Transverse colon (tissue), 4 donors: ENCODE results near the gene LRRC49. TPM values are rescaled to one million over a fixed set of nuclear protein-coding genes. Genes with fewer than 3 reads are reported as not detected.
"Not testable (repeated sequence)": the region's sequence is repeated elsewhere in the genome, so short reads cannot be mapped to it uniquely, and the experiment has no call there.

Experiments used
- DNase-seq: peaks from one replicate; pipeline ENCODE4 v3.0.0-alpha.2; 2019
- H3K27ac ChIP-seq, 4 donors: fragments of 200-600 bp; sonication (generic); 2 replicates each; pipeline ENCODE4 v1.5.1; 2016 to 2018; ENCODE audit warnings: inconsistent platforms in 4 of 4
- H3K27me3 ChIP-seq: fragments of 200-600 bp; sonication (generic); 2 replicates; pipeline ENCODE4 v1.5.1; 2017; ENCODE audit warnings: inconsistent platforms
- H3K36me3 ChIP-seq, 4 donors: fragments of 200-600 bp; sonication (generic); 2 replicates each; pipeline ENCODE4 v1.5.1; 2017 to 2019; ENCODE audit warnings: inconsistent platforms in 4 of 4
- H3K4me1 ChIP-seq, 4 donors: fragments of 200-600 bp; sonication (generic); 2 replicates each; pipeline ENCODE4 v1.5.1; 2017 to 2020; ENCODE audit warnings: inconsistent platforms in 4 of 4
- H3K4me3 ChIP-seq, 4 donors: fragments of 200-600 bp; sonication (generic); 1 replicate in 1 of 4; 2 replicates in 3 of 4; pipeline versions ENCODE4 v1.5.1 to v1.6.1; 2017 to 2019; ENCODE audit warnings: inconsistent platforms in 4 of 4
- H3K9me3 ChIP-seq, 2 donors: fragments of 200-600 bp; sonication (generic); 2 replicates each; pipeline ENCODE4 v1.5.1; 2017 to 2019; ENCODE audit warnings: inconsistent platforms in 2 of 2
- EP300 ChIP-seq: sonication (generic); formaldehyde crosslinking; IDR thresholded peaks from one replicate; pipeline ENCODE4 v1.6.1; 2017; ENCODE audit warnings: antibody characterized with exemption, low read depth
- POLR2A ChIP-seq: fragments of 450-650 bp; IDR thresholded peaks from one replicate; pipeline ENCODE4 v1.6.1; 2016; ENCODE audit warnings: antibody characterized with exemption, mild to moderate bottlenecking, moderate library complexity
- POLR2AphosphoS5 ChIP-seq, 3 donors: sonication (generic); formaldehyde crosslinking; IDR thresholded peaks; one replicate each; pipeline ENCODE4 v1.6.1; 2016; ENCODE audit warnings: antibody characterized with exemption in 3 of 3
- WGBS, 2 donors: methylation state at CpG; one replicate each; pipeline ENCODE4 v1.1.5; 2018; ENCODE audit warnings: low coverage in 1 of 2; 5-methylcytosine and 5-hydroxymethylcytosine counted together
- in situ Hi-C, 4 donors: fragments of 200-750 bp; cut with MboI; loops; one replicate each; pipeline versions ENCODE4 v1.15.0 to v1.15.1; 2017; ENCODE audit warnings: low sequenced_read_pairs in 3 of 4, low pct_ligation_motif_present in 1 of 4, low pct_unique_long_range_greater_than_20kb in 1 of 4
- intact Hi-C: fragments of 100-400 bp; cut with DNase I; formaldehyde crosslinking; loops from one replicate; pipeline ENCODE4 v1.15.1; 2023; ENCODE audit warnings: low total_unique reads
- total RNA-seq, 4 donors: library from RNA; depleted of rRNA; stranded (reverse); fragments of >200 nt; gene quantifications; one replicate each; pipeline ENCODE4 v1.1.0, GENCODE V29; 2016
- TF ChIP-seq, protein P1 (sequence below), 5 experiments: fragments of 200-600 bp in 3 of 5; fragments of 450-650 bp in 2 of 5; sonication (generic) in 3 of 5; IDR thresholded peaks; 1 replicate in 2 of 5; 2 replicates in 3 of 5; pipeline ENCODE4 v1.5.1; 2016 to 2017; ENCODE audit warnings: antibody characterized with exemption in 5 of 5, inconsistent platforms in 3 of 5, mild to moderate bottlenecking in 2 of 5, moderate library complexity in 1 of 5

The LRRC49 gene
- total RNA-seq, 4 donors from 2014 or later = 2.2 to 5.2 (median 4.8) TPM; not detected in 1

DNA sequence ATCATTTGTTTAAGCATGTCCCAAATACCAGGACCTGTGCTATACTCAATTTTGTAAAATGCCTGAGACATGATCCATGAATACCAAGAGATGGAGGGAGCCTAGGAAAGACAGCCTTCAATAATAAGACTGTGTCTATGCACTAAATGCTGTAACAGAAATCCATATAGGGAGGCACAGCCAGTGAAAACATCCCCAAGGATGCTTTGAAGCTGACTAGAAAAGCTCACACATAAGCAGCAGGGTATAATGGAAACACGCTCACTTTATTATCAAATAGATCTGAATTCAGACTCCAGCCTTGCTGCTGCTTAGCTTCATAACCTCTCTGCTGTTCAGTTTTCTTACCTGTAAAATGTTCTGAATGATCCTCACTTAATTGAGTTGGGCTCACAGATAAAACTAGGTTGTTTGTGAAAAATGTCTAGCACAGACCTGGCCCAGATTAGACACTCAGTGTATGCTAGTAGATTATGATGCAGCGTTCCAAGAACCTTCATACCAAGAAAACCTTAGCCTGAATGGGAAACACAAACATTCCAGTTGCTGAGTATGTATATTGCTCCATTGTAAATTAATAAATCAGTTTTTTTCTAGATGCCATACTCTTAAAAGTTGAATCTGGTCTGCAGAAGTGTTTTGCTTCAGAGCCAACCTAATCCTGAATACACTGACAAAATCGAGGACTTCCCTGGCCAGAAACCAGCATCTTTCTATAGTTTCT, 34.9 kb upstream of the LRRC49 start:
- intact Hi-C loops = no loop called here
- peaks cover 0 to 9% (median 3%) of the 10 kb centered on the region in 4 donors for H3K4me1 ChIP-seq
- peaks cover 30% of the 10 kb centered on the region for H3K27me3 ChIP-seq
- no peak overlapping the region for H3K4me3 ChIP-seq
- no peaks in the 10 kb centered on the region for H3K36me3 ChIP-seq
- H3K9me3 ChIP-seq = no peaks in the 10 kb centered on the region
- 73 to 74% methylated on average over 3 of the region's 3 CpGs for WGBS, 2 donors
- TF ChIP-seq POLR2A = no peak
- TF ChIP-seq POLR2AphosphoS5 (IDR thresholded peaks at IDR 0.05) = no peak
- TF ChIP-seq, protein P1, sequence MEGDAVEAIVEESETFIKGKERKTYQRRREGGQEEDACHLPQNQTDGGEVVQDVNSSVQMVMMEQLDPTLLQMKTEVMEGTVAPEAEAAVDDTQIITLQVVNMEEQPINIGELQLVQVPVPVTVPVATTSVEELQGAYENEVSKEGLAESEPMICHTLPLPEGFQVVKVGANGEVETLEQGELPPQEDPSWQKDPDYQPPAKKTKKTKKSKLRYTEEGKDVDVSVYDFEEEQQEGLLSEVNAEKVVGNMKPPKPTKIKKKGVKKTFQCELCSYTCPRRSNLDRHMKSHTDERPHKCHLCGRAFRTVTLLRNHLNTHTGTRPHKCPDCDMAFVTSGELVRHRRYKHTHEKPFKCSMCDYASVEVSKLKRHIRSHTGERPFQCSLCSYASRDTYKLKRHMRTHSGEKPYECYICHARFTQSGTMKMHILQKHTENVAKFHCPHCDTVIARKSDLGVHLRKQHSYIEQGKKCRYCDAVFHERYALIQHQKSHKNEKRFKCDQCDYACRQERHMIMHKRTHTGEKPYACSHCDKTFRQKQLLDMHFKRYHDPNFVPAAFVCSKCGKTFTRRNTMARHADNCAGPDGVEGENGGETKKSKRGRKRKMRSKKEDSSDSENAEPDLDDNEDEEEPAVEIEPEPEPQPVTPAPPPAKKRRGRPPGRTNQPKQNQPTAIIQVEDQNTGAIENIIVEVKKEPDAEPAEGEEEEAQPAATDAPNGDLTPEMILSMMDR (IDR thresholded peaks at IDR 0.05) = no peak
- TF ChIP-seq EP300 = no peak
- no peak for DNase-seq
- in situ Hi-C loops = no loop called here
- peak overlapping the region; percentile 22 to 67 (median 54) for H3K27ac ChIP-seq

DNA sequence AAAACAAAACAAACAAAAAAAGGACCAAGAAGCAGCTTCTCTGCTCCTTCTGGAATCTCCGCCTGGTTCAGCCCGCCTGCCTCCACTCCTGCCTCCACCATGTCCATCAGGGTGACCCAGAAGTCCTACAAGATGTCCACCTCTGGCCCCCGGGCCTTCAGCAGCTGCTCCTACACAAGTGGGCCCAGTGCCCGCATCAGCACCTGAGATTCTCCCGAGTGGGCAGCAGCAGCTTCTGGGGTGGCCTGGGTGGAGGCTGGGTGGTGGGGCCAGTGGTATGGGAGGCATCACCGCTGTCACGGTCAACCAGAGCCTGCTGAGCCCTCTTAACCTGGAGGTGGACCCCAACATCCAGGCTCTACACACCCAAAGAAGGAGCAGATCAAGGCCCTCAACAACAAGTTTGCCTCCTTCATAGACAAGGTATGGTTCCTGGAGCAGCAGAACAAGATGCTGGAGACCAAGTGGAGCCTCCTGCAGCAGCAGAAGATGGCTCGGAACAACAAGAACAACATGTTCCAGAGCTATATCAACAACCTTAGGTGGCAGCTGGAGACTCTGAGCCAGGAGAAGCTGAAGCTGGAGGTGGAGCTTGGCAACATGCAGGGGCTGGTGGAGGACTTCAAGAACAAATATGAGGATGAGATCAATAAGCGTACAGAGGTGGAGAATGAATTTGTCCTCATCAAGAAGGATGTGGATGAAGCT, 33.9 kb upstream of the LRRC49 start:
- H3K27me3 ChIP-seq = peaks cover 20% of the 10 kb centered on the region
- DNase-seq, H3K27ac ChIP-seq, H3K4me3 ChIP-seq, intact Hi-C loops, H3K36me3 ChIP-seq, H3K4me1 ChIP-seq, H3K9me3 ChIP-seq, in situ Hi-C loops: not testable (repeated sequence)
- 92 to 94% methylated on average over 2 to 9 of the region's 9 CpGs for WGBS, 2 donors

DNA sequence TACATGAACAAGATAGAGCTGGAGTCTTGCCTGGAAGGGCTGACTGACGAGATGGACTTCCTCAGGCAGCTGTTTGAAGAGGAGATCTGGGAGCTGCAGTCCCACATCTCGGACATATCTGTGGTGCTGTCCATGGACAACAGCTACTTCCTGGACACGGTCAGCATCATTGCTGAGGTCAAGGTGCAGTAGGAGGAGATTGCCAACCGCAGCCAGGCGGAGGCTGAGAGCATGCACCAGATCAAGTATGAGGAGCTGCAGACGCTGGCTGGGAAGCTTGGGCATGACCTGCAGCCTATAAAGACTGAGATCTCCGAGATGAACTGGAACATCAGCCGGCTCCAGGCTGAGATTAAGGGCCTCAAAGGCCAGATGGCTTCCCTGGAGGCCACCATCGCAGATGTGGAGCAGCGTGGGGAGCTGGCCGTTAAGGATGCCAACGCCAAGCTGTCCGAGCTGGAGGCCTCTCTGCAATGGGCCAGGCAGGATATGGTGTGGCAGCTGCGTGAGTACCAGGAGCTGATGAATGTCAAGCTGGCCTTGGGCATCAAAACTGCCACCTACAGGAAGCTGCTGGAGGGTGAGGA, 33.2 kb upstream of the LRRC49 start:
- intact Hi-C loops (no loop called here), in situ Hi-C loops (no loop called here)
- H3K27me3 ChIP-seq = peaks cover 15% of the 10 kb centered on the region
- no peak overlapping the region for H3K27ac ChIP-seq
- H3K4me1 ChIP-seq = peaks cover 0 to 4% (median 0%) of the 10 kb centered on the region in 4 donors
- no peaks in the 10 kb centered on the region for H3K9me3 ChIP-seq
- H3K36me3 ChIP-seq = no peaks in the 10 kb centered on the region
- H3K4me3 ChIP-seq = no peak overlapping the region
- DNase-seq = no peak
- TF ChIP-seq POLR2AphosphoS5 (IDR thresholded peaks at IDR 0.05) (no peak), POLR2A (no peak), EP300 (no peak)
- TF ChIP-seq, protein P1 (IDR thresholded peaks at IDR 0.05) = no peak
- WGBS, 2 donors = 70 to 88% methylated on average over 4 to 14 of the region's 14 CpGs

DNA sequence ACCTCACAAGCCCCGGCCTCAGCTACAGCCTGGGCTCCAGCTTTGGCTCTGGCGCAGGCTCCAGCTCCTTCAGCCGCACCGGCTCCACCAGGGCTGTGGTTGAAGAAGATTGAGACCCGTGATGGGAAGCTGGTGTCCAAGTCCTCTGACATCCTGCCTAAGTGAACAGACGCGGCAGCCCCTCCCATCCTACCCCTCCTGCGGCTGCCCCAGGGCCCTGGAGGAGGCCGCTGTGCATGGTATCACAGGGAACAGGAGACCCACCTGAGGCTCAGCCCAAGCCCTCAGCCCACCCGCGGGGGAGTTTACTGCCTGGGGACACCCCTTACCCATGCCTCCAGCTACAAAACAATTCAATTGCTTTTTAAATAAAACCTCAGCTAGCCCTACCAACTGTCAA, 32.6 kb upstream of the LRRC49 start:
- no peaks in the 10 kb centered on the region for H3K36me3 ChIP-seq
- H3K4me3 ChIP-seq = no peak overlapping the region
- TF ChIP-seq EP300 (no peak), POLR2A (no peak), POLR2AphosphoS5 (IDR thresholded peaks at IDR 0.05) (no peak)
- TF ChIP-seq, protein P1 (IDR thresholded peaks at IDR 0.05) = no peak
- no peaks in the 10 kb centered on the region for H3K9me3 ChIP-seq
- intact Hi-C loops (no loop called here), in situ Hi-C loops (no loop called here)
- no peaks in the 10 kb centered on the region for H3K4me1 ChIP-seq
- WGBS, 2 donors = 91% methylated on average over 11 of the region's 11 CpGs; no CpG with 5 or more reads in 1 of the 2 donors
- peaks cover 9% of the 10 kb centered on the region for H3K27me3 ChIP-seq
- no peak overlapping the region for H3K27ac ChIP-seq
- no peak for DNase-seq
